HepG2 (cell line): ENCODE results near the gene AZU1.
A peak's percentile ranks its signal among the peaks of the same experiment; 100 is the strongest.

Experiments
- MAX ChIP-seq: IDR thresholded peaks from 2 replicates; pipeline ENCODE4 v1.6.1; 2012; ENCODE audit warnings: inconsistent platforms
- POLR2A ChIP-seq, 2 experiments: IDR thresholded peaks; 2 replicates each; pipeline ENCODE4 v1.6.1; 2011; ENCODE audit warnings: low read depth in 2 of 2, low read length in 2 of 2, mild to moderate bottlenecking in 1 of 2, moderate library complexity in 1 of 2; ENCODE audit not compliant: insufficient read depth in 1 of 2
- ZNF784 ChIP-seq: sonication (generic); formaldehyde crosslinking; IDR thresholded peaks from 2 replicates; pipeline ENCODE4 v1.5.1; 2020; ENCODE audit warnings: missing genetic modification reagents, mild to moderate bottlenecking, borderline replicate concordance

DNA sequence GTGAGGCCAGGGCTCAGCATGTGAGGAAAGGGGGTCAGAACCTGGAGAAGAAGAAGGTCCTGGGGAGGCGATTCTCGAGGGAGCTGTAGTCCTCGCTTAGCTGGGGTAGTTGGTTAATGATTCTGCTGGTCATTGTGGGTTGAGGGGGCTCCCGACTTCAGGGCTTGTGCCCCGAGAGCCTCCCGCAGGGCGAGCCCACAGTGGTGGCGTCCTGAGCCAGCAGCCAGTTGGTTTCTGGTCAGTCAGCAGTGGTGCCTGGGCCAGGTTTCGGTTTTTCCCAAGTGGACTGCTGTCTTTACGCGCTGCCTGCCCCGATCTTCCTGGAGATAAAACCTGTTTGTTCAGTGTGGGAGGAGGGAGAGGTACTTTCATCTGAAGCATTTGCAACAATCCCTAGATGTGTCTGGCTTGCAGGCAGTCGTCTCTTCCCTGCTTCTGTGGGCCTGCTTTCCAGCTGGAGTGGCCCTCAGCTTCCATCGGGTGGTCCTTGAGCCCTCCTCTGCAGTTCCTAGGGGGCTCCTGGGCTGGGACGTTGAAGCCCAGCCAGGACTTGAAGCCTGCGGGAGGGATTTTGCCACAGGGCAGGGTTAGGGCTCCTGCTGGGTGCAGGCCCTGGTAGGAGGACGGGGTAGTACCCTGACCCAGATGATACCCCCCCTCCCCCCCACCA is 27.1 kb upstream of the AZU1 start:
- TF ChIP-seq MAX: no peak; the same call in 1 of the 2 replicates
- no peak for TF ChIP-seq ZNF784
- peak; percentile 17 to 59; a peak in 2 of 4 replicates for TF ChIP-seq POLR2A (IDR thresholded peaks at IDR 0.05; ENCODE audit: insufficient read depth in 1 of 2, low read depth in 2 of 2, low read length in 2 of 2)
